Measurements from ENCODE around the gene EFNA5.

GRCh38 chr5:107388141-107388861, 282.4 kb downstream of the EFNA5 start:
- TF ChIP-seq CTCF (IDR thresholded peaks at IDR 0.05; ENCODE audit: low read depth, low read length, missing input control) (no peak), REST (IDR thresholded peaks at IDR 0.05) (no peak), ZBTB33 (IDR thresholded peaks at IDR 0.05) (no peak), RAD21 (IDR thresholded peaks at IDR 0.05) (no peak), YY1 (IDR thresholded peaks at IDR 0.05) (no peak), JUND (IDR thresholded peaks at IDR 0.05) (no peak), EGR1 (IDR thresholded peaks at IDR 0.05; ENCODE audit: low read depth in 2 of 2) (no peak), HNF4G (IDR thresholded peaks at IDR 0.05) (no peak), TAF1 (conservative IDR thresholded peaks at IDR 0.05) (no peak)
- TF ChIP-seq, protein P1, sequence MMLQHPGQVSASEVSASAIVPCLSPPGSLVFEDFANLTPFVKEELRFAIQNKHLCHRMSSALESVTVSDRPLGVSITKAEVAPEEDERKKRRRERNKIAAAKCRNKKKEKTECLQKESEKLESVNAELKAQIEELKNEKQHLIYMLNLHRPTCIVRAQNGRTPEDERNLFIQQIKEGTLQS (IDR thresholded peaks at IDR 0.05): no peak

Measured in liver (tissue), 3 donors.